Measurements from ENCODE around the gene TRERF1. TPM values are rescaled to one million over a fixed set of nuclear protein-coding genes. Genes with fewer than 3 reads are reported as not detected.

The TRERF1 gene
- total RNA-seq, 1 donor from 2014 or later: 7.1 TPM

GRCh38 chr6:42249279-42249678, 202.4 kb downstream of the TRERF1 start:
- DNase-seq: peak; percentile 55

GRCh38 chr6:42243046-42243445, 208.7 kb downstream of the TRERF1 start:
- no peak for DNase-seq

- no peak for DNase-seq
Measured at GRCh38 chr6:42241915-42242314, 209.8 kb downstream of the TRERF1 start.

- DNase-seq: no peak
Measured at GRCh38 chr6:42239736-42240375, 211.9 kb downstream of the TRERF1 start.

- DNase-seq: no peak
Measured at GRCh38 chr6:42239333-42239732, 212.4 kb downstream of the TRERF1 start.

GRCh38 chr6:42237857-42238256, 213.9 kb downstream of the TRERF1 start:
- DNase-seq: no peak

GRCh38 chr6:42236682-42237473, 214.8 kb downstream of the TRERF1 start:
- DNase-seq: no peak

- no peak for DNase-seq
Measured at GRCh38 chr6:42236030-42236429, 215.7 kb downstream of the TRERF1 start.

- DNase-seq: no peak
Measured at GRCh38 chr6:42232035-42232434, 219.7 kb downstream of the TRERF1 start.

GRCh38 chr6:42230345-42231321, 221.1 kb downstream of the TRERF1 start:
- DNase-seq: no peak

GRCh38 chr6:42229506-42230119, 222.1 kb downstream of the TRERF1 start:
- DNase-seq: no peak

- no peak for DNase-seq
Measured at GRCh38 chr6:42228305-42228704, 223.4 kb downstream of the TRERF1 start.

- DNase-seq: no peak
Measured at GRCh38 chr6:42227173-42227850, 224.4 kb downstream of the TRERF1 start.

- no peak for DNase-seq
Measured at GRCh38 chr6:42226645-42227143, 225.0 kb downstream of the TRERF1 start.

GRCh38 chr6:42226161-42226611, 225.5 kb downstream of the TRERF1 start:
- peak; percentile 26 for DNase-seq

- no peak for DNase-seq
Measured at GRCh38 chr6:42225419-42225818, 226.3 kb downstream of the TRERF1 start.

- DNase-seq: no peak
Measured at GRCh38 chr6:42225029-42225339, 226.7 kb downstream of the TRERF1 start.

- no peak for DNase-seq
Measured at GRCh38 chr6:42224222-42225028, 227.3 kb downstream of the TRERF1 start.

- no peak for DNase-seq
Measured at GRCh38 chr6:42222448-42222847, 229.3 kb downstream of the TRERF1 start.

- no peak for DNase-seq
Measured at GRCh38 chr6:42221546-42221945, 230.2 kb downstream of the TRERF1 start.

GRCh38 chr6:42220807-42221206, 230.9 kb downstream of the TRERF1 start:
- no peak for DNase-seq

Data from tongue (tissue), 2 donors.